Measurements from ENCODE around the gene FAT2.

FAT2 gene

DNA sequence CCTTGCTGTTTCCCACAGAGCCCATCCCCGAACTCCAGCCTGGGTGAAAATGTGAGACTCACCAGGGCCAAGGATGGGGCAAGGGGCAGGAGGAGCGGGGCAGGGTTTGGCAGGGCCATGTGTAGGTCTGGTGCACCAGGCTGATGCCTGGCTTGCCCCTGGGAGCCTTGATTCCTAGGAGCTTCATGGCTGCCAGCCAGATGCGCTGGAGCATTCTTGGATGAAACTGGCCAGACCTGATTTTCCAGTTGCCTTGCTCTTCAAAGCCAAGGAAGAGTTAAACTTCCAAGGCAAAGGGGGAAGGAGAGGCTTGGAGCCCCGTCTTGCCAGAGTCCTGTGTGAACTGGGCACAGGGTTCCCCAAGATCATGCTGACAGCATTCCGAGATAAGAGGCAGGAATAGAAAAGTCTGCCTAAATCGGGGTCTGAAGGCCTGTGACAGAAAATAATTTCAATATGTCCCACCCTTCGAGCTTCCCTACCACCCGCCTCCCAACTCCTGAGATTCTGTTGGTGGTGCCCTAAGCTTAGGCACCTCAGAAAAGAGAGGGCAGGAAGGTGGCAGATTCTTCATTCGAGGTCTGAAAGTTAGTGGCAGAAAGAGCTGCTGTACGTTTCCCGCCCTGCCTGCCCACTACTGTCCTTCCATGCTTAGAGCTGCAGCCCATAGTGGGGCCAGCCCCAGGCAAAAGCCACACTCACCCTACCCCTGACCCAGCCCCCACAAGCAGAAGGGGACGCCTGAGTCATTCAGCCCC, 20.4 kb downstream of the FAT2 start:
- in situ Hi-C loops (cut with HindIII; ENCODE audit: low sequenced_read_pairs), result no loop called here
- TF ChIP-seq, protein P1, sequence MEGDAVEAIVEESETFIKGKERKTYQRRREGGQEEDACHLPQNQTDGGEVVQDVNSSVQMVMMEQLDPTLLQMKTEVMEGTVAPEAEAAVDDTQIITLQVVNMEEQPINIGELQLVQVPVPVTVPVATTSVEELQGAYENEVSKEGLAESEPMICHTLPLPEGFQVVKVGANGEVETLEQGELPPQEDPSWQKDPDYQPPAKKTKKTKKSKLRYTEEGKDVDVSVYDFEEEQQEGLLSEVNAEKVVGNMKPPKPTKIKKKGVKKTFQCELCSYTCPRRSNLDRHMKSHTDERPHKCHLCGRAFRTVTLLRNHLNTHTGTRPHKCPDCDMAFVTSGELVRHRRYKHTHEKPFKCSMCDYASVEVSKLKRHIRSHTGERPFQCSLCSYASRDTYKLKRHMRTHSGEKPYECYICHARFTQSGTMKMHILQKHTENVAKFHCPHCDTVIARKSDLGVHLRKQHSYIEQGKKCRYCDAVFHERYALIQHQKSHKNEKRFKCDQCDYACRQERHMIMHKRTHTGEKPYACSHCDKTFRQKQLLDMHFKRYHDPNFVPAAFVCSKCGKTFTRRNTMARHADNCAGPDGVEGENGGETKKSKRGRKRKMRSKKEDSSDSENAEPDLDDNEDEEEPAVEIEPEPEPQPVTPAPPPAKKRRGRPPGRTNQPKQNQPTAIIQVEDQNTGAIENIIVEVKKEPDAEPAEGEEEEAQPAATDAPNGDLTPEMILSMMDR (IDR thresholded peaks at IDR 0.05; ENCODE audit: low read depth, low read length, missing control alignments), result no peak
- no peak overlapping the region for H3K4me3 ChIP-seq (ENCODE audit: low read depth, low read length)
- no peak for DNase-seq (ENCODE audit: low read depth)

DNA sequence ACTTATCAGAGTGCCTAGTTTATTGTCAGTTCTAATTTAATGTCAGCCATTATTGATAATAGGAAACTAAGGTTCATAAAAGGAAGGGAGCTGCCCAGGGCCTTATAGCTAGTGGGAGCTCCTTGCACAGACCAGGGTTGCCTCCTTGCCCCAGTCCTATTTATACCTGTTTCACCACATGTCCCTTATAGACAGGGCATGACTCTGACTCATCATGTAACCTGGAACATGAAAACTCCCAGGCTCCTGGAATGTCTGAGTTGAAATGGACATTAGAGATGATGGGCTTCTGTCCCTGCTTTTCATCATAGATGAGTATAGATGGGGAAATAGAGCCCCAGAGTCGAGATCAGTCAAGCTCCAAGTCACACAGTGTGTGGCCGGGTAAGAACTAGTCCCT, 21.1 kb downstream of the FAT2 start:
- no peak overlapping the region for H3K4me3 ChIP-seq (ENCODE audit: low read depth, low read length)
- DNase-seq (ENCODE audit: low read depth), result no peak
- in situ Hi-C loops (cut with HindIII; ENCODE audit: low sequenced_read_pairs), result no loop called here
- TF ChIP-seq, protein P1 (IDR thresholded peaks at IDR 0.05; ENCODE audit: low read depth, low read length, missing control alignments), result no peak

- TF ChIP-seq, protein P1 (IDR thresholded peaks at IDR 0.05; ENCODE audit: low read depth, low read length, missing control alignments), result no peak
- no peak overlapping the region for H3K4me3 ChIP-seq (ENCODE audit: low read depth, low read length)
- in situ Hi-C loops (cut with HindIII; ENCODE audit: low sequenced_read_pairs), result no loop called here
- no peak for DNase-seq (ENCODE audit: low read depth)
These were observed 21.7 kb downstream of the FAT2 start for GRCh38 chr5:151569132-151570046.

DNA sequence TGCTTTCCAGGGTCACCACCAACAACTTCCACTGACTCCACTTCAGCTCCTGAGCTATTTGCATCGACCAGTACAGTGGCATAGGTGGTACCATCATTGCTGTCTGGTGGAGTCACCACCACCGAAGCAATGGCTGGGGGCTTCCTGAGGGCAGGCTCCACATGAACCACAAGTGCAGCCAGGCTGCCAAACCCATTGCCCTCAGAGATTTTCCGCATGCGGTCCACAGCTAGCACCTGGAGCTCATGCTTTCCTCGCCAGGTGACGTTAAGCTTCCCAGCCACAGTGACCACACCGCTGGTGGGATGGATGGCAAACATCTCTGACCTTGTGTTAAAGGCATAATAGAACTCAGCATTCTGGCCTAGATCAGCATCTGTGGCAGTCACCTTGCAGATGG, 23.1 kb downstream of the FAT2 start:
- in situ Hi-C loops (cut with HindIII; ENCODE audit: low sequenced_read_pairs), result no loop called here
- TF ChIP-seq, protein P1 (IDR thresholded peaks at IDR 0.05; ENCODE audit: low read depth, low read length, missing control alignments), result no peak
- no peak overlapping the region for H3K4me3 ChIP-seq (ENCODE audit: low read depth, low read length)
- DNase-seq (ENCODE audit: low read depth), result no peak

DNA sequence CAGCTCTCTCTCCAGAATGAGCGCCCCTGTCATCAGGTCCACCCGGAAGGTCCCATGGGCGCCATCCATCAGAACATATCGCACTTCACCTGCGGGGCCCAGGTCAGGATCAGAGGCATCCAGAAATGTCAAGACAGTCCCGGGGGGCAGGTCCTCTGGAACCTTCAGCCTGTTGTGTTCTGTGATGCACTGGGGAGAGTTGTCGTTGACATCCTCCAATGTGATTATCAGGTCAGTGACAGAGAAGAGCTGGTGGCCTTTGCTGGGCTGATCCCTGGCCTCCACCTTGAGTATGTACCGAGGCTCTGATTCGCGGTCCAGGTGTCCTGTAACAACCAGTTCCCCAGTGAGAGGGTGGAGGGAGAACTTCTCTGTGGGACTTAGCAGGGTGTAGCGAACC, 25.2 kb downstream of the FAT2 start:
- no peak for DNase-seq (ENCODE audit: low read depth)
- TF ChIP-seq, protein P1 (IDR thresholded peaks at IDR 0.05; ENCODE audit: low read depth, low read length, missing control alignments), result no peak

GRCh38 chr5:151562019-151562707, 29.0 kb downstream of the FAT2 start:
- DNase-seq (ENCODE audit: low read depth), result no peak
- H3K4me3 ChIP-seq (ENCODE audit: low read depth, low read length), result no peak overlapping the region
- TF ChIP-seq, protein P1 (IDR thresholded peaks at IDR 0.05; ENCODE audit: low read depth, low read length, missing control alignments), result no peak
- in situ Hi-C loops (cut with HindIII; ENCODE audit: low sequenced_read_pairs), result no loop called here

More for the DNA sequence above, 25.2 kb downstream of the FAT2 start:
- H3K4me3 ChIP-seq (ENCODE audit: low read depth, low read length), result no peak overlapping the region
- in situ Hi-C loops (cut with HindIII; ENCODE audit: low sequenced_read_pairs), result no loop called here
